Suppressor macrophage (primary cell): Measurements from ENCODE around the gene SPINDOC.
A peak's percentile ranks its signal among the peaks of the same experiment; 100 is the strongest.

Source experiments
- DNase-seq, 4 experiments: peaks; one replicate each; pipeline ENCODE4 v3.0.0-alpha.2; 2020 to 2022

Gene SPINDOC

DNA sequence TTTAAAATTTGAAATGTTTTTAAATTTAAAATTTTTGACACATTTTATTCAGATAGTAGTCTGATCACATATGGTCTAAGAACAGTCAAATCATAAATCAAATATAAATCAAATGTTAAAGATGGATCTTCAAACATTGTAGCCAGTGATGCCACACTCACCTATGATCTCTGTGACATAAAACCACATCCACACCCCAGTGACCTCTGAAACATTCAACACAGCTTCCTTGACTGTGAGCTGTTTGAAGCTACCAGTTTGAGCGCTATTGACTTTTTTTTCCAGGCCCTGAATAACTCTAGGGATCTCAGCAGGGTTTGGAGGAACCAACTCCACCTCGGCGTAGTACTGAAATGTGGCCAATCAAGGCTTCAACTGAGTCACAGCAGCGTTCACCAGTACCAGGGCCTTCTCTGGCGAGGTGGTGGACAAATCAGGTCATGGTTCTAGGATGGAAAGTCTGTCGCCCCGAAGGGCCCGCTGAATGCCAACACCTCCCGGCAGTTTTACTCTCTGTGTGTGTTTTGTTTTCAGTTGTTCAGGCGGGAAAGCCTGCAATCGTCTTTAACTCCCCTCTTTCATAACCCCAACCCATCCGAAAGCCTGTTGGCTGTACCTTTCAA is 21.4 kb downstream of the SPINDOC start:
- no peak for DNase-seq

DNA sequence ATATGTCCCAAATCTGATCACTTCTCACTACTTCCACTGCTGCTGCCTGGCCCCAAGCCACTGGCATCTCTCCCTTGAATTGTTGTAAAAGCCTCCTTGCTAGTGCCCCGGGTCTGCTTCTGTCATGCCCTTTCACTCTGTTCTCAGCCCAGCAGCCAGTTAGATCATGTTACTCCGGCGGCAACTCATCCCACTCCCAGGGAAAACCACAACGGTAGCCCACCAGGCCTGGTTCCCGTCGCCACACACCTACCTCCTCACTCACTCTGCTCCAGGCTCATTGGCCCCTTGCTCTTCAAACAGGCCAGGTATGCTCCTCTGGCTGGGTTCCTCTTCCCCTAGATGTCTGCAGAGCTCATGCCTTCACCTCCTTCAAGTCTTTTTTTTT is 21.9 kb downstream of the SPINDOC start:
- no peak for DNase-seq

DNA sequence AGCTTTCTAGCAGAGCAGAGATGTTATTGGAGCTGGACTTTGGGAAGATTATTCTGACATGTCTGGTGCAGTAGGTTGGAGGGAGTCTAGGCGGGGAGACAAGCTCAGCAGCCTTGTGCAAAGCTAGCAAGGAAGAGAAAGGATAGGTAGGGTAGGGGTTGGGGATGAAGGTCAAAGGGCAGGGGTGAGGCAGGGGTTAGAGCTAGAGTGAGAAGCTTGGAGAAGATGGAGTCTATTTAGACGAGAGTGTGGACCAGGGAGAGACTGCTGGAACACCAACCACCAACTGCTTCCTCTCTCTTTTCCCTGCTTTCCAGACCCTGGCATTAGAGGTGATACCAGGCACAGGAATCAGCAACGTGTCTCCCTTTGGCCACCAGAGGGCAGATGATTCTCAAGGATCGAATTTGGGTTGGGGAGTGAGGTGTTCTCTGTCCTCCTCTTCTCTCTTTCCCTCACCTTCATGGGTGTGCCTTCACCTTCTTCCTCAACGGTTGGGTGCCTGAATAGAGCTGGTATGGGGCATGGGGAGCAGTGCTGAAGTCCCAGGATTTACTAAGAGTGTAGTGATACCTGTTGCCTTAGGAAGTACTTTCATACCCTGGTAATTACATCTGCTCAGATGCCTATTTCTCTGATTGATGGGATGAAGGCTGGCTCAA is 23.9 kb downstream of the SPINDOC start:
- DNase-seq, result peak; percentile 71 to 88 (median 81)

DNA sequence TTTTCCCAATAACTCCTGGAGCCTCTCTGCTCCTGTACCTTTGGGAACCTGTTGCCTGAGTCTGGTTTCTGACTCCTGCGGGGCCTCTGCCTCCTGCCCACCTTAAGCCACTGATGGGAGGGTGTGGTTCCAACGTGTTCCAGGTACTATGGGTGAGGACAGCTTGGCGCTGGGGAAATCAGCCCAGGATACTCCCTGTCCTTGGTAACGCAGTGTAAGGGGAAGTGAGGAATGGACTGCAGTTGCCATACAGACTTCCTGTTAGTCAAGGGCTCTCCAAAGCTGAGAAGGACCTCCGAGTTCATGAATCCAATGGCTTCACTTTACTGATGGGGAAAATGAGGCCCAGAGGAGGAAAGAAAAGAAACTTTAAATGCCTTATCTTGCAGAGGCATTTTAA is 24.5 kb downstream of the SPINDOC start:
- peak; percentile 62 to 81 (median 78) for DNase-seq

DNA sequence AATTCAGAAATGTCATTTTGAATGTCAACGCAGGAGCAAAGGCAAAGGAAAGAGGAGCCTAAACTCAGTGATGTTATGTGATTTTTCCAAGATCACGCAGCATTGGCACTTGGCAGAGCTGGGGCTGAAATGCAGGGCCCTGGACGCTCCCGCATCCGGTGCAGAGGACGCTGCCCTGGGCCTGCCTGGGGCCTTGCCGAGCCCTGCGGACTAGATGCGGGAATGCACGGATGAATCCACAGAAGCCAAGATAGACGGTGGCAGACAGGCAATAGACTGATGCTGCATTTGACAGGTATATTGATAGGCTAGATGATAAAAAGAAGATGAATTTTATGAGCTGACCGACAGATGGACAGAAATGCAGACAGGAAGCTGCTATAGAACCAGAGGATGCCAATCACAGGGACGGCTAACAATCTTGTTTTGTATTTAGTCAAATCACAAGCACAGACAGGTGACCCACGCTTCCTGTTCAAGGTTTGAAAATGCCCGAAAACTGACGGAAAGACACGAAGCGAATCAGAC is 25.0 kb downstream of the SPINDOC start:
- no peak for DNase-seq

DNA sequence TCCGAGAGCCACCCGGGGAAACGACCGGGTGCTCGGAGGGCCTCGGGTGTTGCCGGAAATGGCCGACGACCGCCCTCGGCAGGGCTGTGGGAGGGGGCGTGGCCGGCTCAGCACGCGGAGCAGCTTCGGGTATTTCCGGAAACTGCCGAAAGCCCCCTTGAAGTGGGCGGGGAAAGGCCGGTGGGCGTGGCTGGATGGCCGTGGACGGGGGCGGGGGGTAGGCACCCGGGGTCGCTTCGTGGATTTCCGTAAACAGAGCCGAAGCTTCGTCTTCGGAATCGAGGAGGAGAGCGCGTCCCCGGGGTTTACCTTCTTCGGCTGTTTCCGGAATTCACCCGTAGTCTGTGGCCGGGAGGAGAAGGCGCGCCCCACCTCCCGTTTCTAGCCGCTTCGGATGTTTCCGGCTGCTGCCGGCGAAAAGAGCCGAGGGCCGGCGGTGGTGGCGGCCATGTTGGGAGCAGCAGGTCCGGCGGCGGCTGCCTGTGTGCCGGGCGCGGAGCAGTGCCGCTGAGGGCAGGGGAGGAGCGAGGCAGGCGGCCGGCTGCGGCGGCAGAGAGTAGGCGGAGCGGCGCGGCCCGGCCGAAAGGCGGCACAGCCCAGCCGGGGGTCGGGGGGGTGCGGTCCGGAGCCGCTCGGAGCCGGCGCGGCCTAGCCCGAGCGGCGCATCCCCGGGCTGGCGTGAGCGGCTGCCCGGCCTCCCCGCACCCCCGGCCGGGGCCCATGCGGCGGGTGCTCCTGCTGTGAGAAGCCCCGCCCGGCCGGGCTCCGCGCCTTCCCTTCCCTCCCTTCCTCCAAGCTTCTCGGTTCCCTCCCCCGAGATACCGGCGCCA is 25.6 kb downstream of the SPINDOC start, which contains the start of gene MARK2:
Gene MARK2, plus strand, starts transcription at position 433 of the 830 bp plus-strand sequence. Its CDS starts 397 bp downstream, at position 830.
- DNase-seq, result peak; percentile 98 to 100 (median 98)

DNA sequence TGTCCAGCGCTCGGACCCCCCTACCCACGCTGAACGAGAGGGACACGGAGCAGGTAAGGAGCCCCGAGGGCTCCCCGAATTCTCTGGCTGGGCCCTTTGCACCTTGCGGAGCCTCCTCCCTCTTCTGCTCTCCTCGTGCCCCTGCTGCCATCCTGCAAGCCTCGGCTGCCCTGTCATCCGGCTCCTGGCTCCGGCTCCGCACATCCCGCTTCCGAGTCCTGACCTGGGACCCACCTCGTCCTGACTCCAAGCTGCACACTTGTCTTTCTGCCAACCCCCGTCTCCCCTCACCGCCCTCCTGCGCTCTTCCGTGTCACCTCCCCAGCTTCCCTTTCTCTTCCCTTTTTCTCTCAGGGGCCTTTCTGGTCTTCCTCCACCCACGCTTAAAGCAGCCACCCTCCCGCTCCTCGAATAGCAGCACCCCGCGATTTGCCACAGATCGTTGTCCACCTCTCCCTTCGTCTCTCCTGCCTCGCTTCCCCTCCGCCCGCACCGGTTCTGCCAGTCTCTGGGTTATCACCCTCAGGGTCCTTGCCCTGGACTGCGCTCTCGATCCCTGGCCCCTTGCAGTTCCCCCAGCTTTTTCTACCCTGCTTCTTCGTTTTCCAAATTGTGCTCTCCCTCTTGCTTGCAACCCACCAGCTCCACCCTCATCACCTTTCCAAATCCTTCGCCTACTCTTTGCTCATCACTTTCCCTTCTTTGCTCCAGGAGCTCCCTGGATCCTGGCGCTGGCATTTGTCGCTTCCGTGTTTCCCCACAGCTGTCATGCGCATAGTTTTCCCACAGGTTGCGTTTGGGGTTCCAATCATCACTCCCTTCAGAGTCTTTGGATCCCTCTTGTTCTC is 26.5 kb downstream of the SPINDOC start:
- peak; percentile 22 to 69 (median 67) for DNase-seq

DNA sequence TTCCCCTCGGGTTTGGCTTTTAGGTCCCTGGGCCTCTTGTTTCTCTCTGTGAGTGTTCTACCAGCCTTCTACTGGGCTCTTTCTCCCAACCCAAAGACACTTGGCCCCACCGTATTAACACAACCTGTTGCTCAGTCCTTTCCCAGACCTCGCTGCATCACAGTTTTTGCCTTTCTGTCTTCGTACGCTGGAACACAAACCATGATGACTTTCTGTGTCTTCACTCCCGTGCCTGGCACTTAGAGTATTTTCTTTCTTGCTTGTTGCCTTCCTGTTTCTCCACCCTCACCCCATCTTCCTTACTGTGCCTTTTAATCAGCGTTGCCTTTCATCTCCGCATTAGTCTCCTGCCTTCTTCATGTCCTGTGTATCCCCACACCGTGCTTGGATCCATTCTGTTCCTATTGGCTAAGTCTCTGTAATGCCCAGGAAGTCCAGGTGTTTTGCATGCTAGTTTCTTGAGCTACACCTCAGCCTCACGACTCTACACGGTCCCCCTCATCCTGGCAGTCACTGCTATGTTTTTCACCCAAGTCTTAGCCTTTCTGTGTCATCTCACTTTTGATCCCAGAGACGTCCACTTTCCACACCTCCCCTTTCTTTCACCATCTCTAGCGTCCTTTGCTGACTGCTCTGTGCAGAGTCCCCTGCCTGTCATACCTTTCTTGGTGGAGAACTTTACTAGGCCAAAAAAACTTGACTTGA is 27.3 kb downstream of the SPINDOC start:
- peak in 2 of 4 experiments; percentile 25 to 35 for DNase-seq

DNA sequence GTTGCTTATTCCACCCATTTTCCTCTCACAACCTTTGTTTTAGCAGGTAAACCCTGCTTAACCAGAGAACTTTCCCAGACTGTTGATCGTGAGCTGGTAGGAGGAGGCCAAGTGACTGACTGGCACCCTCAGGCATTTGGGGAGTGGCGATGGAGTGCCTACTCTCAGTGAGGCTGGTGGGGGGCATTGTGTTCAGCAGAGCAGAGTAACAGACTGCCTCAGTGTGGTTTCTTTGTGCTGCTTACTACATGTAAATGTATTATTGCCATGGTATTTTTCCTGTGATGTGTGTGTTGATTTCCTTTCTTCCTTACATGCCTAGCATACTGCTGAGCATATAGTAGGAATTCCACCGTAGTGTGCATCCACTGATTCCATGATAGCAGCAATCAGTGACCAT is 28.3 kb downstream of the SPINDOC start:
- no peak for DNase-seq

DNA sequence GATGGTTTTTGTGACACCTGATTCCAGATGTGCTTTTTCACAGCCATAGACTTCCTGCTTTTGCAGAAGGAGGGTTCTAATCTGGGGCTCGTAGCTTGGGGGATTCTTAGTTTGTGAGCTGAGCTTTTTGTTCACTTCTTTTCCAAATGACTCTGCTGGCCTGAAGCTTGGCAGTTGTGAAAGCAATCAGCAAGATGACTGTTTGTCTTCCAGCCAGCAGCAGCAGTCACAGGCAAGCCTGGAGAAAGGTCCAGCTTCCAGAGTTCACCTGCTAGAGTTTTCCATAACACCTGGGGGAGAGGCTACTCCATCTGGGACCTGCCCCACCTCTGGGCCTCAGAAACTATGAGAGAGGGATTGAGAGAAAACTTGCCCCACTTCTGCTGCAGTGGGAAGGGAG is 29.8 kb downstream of the SPINDOC start:
- no peak for DNase-seq

DNA sequence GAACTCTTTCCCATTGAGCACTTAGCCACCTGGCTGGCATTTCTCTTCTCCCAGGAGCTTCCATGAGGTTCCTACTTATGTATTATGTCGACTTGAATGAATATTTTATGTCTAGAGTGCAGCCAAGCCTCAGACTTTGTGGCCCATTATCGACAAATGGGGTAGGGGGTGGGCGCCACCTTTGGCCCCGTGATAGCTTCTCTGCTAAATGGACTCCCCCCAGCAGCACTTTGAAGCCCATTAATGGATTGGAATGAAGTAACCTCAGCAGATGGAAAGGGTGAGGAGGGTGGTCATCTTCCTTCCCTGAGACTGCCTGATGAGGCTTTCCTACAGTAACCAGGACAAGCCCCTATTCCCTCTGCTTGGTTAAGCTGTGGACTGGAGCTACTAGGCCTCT is 31.6 kb downstream of the SPINDOC start:
- no peak for DNase-seq

DNA sequence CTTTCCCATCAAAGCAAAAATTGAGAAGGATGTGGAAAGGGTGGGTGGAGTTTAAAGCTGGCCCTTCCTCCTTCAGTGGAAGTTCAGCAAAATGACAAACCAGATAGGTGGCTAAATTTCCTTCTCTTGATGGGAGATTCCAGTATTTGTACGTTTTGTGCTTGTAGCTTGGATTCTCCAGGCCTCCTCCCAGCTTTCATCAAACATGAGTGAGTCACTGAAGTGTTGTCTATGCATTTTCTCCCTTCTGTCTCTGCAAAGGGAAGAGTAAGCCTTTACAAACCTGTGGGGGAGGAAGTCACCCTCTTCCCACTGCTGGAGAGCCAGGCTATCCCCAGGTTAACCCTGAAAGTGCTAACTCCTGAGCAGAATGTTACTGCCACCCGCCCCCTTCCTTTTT is 32.0 kb downstream of the SPINDOC start:
- peak; percentile 60 to 87 (median 74) for DNase-seq

DNA sequence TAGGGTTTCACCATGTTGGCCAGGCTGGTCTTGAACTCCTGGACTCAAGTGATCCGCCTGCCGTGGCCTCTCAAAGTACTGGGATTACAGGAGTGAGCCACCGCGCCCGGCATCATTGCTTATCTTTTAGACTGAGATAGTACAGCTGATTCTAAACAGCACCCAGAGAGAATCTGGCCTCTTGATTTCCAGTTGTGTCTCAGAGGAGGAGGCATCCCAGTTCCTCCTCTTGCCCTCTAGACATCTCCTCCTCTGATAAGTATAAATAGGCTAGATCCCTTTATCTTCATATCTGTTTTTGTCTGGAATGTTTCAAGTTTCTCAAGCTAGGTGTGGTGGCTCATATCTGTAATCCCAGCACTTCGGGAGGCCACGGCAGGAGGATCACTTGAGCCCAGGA is 32.7 kb downstream of the SPINDOC start:
- DNase-seq, result no peak

DNA sequence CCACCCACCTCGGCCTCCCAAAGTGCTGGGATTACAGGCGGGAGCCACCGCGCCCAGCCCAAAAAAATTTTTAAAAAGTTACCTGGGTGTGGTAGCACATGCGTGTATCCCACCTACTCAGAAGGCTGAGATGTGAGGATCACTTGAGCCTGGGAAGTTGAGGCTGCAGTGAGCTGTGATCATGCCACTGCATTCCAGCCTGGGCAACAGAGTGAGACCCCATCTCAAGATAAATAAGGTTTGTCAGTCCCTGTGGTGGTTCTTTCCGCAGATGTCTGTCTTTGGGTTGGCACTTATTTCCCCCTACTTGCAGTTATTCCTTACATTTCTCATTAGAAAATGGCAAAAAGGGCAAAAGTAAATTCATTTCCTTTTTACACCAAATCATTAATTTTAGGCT is 33.6 kb downstream of the SPINDOC start:
- DNase-seq, result no peak

DNA sequence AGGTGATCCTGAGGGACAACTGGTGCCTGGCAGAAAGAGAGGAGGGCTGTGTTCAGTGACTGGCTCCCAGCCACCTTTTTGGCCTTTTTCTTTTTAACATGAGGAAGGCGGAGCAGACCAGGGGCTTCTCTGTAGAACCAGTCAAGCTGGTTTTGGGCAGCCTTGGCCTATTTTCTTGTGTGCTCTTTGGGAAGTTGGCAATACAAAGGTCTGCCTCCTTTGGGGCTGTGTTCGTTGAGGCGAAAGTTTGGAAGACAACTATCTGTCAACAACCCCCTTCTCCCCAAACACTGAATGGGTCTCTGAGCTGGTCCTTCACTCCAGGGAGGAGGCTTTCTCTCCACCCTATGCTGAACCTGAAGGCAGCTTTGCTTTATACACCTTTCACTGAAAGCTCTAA is 34.1 kb downstream of the SPINDOC start:
- DNase-seq, result no peak

DNA sequence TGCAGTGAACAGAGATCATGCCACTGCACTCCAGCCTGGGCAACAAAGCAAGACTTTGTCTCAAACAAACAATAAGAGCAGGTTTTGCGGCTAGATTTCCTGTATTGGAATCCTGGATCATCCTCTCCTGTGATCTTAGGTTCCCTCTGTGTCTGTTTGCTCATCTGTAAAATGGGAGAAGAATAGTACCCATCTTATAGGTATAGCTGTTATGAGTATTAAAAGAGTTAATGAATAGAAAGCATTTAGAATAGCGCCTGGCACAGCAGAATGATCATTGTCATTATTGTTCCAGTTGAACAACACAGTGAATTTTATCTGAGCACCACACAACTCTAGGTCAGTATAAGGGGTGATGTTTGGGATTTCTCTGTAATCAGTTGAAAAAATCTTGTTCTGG is 36.4 kb downstream of the SPINDOC start:
- no peak for DNase-seq

DNA sequence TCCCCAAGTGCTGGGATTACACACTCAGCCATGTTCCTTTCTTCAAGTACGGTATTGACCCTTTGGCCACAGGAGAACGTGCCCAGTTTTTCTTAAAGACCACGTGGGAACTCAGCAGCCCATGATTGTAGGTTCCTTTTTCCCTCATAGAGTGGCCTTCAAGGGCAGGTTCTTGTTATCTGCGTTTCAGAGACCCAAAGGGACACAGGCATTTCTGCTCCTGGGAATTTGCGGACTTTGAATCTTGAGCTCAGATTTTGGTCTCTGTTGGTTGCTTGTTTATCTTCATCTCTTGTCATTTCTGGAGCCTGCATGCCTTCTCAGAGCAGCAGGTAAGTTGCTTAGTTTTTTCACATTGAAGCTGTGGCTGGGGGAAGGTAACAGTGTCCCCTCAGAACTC is 37.7 kb downstream of the SPINDOC start:
- peak in 1 of 4 experiments; percentile 15 for DNase-seq

DNA sequence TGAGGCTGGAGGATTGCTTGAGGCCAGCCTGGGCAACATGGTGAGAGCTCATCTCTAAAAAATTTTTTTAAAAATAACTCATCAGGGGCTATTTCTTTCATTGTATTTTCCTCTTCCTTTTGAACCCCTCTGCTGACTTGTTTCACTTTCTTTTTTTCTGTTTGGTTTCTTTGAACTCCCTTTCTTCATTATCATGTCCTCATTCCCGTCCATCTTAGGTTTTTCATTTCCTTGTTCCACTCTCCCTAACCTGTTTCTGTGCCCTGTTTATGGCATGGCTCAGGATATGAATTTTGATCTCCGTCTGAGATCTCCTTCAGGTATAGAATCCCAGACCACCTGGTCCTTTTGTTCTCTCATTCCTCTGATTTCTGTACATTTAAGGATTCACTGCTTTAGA is 38.1 kb downstream of the SPINDOC start:
- DNase-seq, result no peak

DNA sequence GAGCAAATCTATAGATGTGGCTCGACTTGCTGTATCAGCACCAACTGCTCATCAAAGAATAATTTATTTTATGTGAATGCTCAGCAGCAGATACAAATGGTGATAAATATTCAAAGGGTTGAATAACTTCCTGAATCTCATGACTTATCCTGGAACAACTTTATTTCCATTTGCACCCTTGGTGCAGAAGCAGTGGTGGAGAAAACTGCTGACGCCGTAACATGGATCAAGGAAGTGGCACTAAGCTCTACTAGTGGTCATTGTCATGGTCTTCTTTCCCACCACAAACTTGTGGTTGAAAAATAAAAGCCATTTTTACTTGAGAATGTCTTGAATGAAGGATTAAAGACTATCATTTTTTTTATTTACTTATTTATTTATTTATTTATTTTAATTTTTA is 40.2 kb downstream of the SPINDOC start:
- peak; percentile 61 to 85 (median 76) for DNase-seq

DNA sequence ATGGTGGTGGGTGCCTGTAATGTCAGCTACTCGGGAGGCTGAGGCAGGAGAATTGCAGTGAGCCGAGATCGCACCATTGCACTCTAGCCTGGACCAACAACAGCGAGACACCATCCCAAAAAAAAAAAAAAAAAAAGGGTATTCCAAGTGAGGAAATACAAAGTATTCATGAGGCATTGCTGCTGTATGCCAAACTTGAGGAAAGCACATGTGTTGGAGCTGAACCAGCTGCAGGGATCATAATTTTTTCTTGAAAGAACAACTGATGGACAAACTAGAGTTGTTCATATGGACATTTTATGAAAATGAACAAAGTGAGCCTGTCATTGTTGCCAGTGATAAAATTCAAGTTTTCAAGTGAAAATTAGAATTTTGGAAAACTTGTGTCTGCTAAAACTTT is 41.4 kb downstream of the SPINDOC start:
- DNase-seq, result no peak

DNA sequence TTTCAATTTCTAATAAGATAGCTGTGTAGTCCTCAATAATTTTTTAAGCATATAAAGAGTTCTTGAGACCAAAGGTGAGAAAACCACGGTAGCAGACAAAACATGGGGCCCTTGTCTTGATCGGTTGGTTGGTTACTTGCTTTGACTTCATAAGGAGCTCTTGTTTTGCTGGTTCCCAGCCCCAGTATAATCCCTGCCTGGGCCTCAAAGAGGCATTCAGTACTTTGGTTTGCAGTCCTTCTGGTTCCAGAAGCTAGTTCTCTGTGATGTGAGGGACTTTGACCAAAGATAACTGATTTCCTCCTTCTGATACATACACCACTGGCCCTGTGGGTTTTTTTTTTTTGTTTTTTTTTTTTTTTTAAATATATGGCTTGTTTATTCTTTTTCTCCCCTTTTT is 42.7 kb downstream of the SPINDOC start:
- DNase-seq, result no peak
